ENCODE data around the gene PFKFB2.

- no peak for TF ChIP-seq EZH2phosphoT487 (IDR thresholded peaks at IDR 0.05; ENCODE audit: borderline replicate concordance, low read length)
- TF ChIP-seq, protein P1, sequence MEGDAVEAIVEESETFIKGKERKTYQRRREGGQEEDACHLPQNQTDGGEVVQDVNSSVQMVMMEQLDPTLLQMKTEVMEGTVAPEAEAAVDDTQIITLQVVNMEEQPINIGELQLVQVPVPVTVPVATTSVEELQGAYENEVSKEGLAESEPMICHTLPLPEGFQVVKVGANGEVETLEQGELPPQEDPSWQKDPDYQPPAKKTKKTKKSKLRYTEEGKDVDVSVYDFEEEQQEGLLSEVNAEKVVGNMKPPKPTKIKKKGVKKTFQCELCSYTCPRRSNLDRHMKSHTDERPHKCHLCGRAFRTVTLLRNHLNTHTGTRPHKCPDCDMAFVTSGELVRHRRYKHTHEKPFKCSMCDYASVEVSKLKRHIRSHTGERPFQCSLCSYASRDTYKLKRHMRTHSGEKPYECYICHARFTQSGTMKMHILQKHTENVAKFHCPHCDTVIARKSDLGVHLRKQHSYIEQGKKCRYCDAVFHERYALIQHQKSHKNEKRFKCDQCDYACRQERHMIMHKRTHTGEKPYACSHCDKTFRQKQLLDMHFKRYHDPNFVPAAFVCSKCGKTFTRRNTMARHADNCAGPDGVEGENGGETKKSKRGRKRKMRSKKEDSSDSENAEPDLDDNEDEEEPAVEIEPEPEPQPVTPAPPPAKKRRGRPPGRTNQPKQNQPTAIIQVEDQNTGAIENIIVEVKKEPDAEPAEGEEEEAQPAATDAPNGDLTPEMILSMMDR (IDR thresholded peaks at IDR 0.05; ENCODE audit: low read depth, low read length, poor library complexity, severe bottlenecking): no peak
These were observed 24.0 kb upstream of the PFKFB2 start for GRCh38 chr1:207028884-207029650.

Measured in DOHH2 (cell line).